ENCODE results near the gene PDE4B.

The PDE4B gene

DNA sequence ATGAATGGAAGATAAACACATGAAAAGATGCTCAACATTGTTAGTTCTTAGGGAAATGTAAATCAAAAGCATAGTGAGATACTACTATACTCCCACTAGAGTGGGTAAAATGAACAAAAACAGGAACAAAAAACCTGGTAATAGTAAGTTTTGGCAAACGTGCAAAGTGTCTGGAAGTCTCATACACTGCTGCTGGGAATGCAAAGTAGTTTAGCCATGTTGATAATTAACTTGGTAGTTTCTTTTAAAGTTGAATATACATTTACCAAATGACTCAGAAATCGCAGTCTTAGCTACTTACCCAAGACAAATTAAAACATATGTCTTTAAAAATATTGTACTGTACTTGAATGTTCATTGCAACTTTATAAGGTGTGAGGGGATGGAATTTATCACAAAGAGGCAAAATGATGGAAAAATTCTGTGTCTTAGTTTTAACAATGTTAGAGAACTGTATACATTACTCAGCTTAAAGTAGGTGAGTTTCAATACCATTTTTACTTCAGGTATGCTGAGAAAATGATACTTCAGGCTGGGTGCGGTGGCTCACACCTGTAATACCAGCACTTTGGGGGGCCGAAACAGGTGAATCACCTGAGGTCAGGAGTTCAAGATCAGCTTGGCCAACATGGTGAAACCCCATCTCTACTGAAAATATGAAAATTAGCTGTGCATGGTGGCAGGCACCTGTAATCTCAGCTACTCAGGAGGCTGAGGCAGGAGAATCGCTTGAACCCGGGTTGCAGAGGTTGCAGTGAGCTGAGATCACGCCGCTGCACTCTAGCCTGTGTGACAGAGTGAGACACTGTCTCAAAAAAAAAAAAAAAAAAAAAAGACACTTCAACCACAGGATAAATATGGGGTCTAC, 102.3 kb downstream of the PDE4B start:
- Histone ChIP-seq H3K27me3 (no peaks in the 10 kb centered on the region), H3K36me3 (no peaks in the 10 kb centered on the region), H3K4me1 (ENCODE audit: control insufficient read depth in 1 of 2, insufficient read depth in 1 of 2, low read depth in 1 of 2, low read length in 1 of 2) (no peaks in the 10 kb centered on the region), H3K9me3 (no peaks in the 10 kb centered on the region), H3K4me3 (ENCODE audit: low read depth in 1 of 2, low read length in 1 of 2) (no peak overlapping the region), H3K27ac (no peak overlapping the region)
- TF ChIP-seq, protein P1, sequence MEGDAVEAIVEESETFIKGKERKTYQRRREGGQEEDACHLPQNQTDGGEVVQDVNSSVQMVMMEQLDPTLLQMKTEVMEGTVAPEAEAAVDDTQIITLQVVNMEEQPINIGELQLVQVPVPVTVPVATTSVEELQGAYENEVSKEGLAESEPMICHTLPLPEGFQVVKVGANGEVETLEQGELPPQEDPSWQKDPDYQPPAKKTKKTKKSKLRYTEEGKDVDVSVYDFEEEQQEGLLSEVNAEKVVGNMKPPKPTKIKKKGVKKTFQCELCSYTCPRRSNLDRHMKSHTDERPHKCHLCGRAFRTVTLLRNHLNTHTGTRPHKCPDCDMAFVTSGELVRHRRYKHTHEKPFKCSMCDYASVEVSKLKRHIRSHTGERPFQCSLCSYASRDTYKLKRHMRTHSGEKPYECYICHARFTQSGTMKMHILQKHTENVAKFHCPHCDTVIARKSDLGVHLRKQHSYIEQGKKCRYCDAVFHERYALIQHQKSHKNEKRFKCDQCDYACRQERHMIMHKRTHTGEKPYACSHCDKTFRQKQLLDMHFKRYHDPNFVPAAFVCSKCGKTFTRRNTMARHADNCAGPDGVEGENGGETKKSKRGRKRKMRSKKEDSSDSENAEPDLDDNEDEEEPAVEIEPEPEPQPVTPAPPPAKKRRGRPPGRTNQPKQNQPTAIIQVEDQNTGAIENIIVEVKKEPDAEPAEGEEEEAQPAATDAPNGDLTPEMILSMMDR (IDR thresholded peaks at IDR 0.05): no peak

DNA sequence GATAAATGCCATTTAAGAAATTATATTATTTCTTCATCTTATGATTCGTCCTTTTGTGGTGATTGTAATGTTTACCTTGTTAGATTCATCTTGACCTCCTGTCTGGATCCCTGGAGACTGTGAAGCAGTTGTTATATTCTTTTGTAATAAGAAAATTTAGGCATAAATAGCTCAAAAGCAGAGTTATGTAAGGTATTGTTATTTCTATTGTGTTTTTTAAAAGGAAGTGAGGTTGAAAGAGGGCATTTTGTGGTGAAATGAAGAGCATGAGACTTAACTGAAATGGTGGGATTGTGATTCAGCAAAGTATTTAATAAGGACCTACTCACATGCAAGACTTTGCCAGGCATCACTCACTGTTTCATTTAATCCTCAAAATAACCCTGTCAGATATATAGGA, 104.0 kb downstream of the PDE4B start:
- no peaks in the 10 kb centered on the region for H3K4me1 ChIP-seq (ENCODE audit: control insufficient read depth in 1 of 2, insufficient read depth in 1 of 2, low read depth in 1 of 2, low read length in 1 of 2)
- no peaks in the 10 kb centered on the region for H3K9me3 ChIP-seq
- H3K36me3 ChIP-seq: no peaks in the 10 kb centered on the region
- H3K27me3 ChIP-seq: no peaks in the 10 kb centered on the region
- TF ChIP-seq, protein P1 (IDR thresholded peaks at IDR 0.05): no peak
- H3K27ac ChIP-seq: no peak overlapping the region
- H3K4me3 ChIP-seq (ENCODE audit: low read depth in 1 of 2, low read length in 1 of 2): no peak overlapping the region

DNA sequence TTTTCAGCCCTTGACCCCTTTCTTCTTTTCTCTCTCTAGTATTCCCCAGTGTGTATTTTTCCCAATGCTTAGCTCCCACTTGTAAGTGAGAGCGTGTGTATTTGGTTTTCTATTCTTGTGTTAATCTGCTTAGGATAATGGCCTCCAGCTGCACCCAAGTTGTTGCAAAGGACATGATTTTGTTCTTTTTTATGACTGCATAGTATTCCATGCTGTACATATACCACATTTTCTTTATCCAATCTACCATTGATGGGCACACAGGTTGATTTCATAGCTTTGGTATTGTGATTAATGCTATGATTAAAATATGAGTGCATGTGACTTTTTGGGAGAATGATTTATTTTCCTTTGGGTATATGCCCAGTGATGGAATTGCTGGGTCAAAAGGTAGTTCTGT, 104.8 kb downstream of the PDE4B start:
- H3K36me3 ChIP-seq: no peaks in the 10 kb centered on the region
- no peaks in the 10 kb centered on the region for H3K9me3 ChIP-seq
- no peak overlapping the region for H3K27ac ChIP-seq

DNA sequence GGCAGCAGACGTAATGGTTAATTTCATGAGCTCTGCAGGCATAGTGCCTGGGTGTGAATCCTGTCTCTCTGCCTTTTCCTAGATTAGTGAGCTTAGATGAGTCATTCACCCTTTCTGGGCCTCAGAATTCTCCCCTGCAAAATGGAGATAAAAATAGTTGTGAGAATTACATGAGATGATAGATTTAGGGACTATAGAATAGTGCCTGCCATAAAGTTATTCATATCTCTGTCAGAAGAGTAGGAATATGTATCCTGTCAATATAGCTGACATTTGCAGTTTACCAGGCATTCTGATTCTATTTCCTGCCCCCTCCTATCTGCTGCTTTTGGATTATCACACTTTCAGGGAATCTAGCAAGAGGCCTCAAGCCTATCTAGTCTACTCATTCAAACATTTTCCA, 112.0 kb downstream of the PDE4B start:
- H3K27me3 ChIP-seq: no peaks in the 10 kb centered on the region
- TF ChIP-seq, protein P1 (IDR thresholded peaks at IDR 0.05): no peak

More for the DNA sequence above, 104.8 kb downstream of the PDE4B start:
- Histone ChIP-seq H3K4me3 (ENCODE audit: low read depth in 1 of 2, low read length in 1 of 2) (no peak overlapping the region), H3K4me1 (ENCODE audit: control insufficient read depth in 1 of 2, insufficient read depth in 1 of 2, low read depth in 1 of 2, low read length in 1 of 2) (no peaks in the 10 kb centered on the region), H3K27me3 (no peaks in the 10 kb centered on the region)
- TF ChIP-seq, protein P1 (IDR thresholded peaks at IDR 0.05): no peak

DNA sequence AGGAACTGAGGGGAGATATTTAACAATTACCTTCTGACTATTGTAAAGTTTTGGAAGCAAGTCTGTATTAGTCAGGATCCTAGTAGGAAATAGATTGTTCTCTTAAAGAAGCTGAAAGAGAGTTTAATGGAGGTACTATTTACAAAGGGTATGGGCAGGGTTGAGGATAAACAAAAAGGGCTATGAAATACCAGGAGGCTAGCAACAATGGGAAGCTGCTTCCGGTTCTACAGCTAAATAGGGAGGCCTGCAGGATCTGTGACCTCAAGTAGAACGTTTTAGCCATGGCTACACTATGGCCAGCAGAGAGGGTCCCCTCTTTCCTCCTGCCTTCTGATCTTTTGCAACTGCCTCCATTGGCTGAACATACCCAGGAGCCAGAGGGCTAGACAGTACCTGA, 117.7 kb downstream of the PDE4B start:
- no peaks in the 10 kb centered on the region for H3K4me1 ChIP-seq (ENCODE audit: control insufficient read depth in 1 of 2, insufficient read depth in 1 of 2, low read depth in 1 of 2, low read length in 1 of 2)

More for the DNA sequence above, 112.0 kb downstream of the PDE4B start:
- H3K4me1 ChIP-seq (ENCODE audit: control insufficient read depth in 1 of 2, insufficient read depth in 1 of 2, low read depth in 1 of 2, low read length in 1 of 2): no peaks in the 10 kb centered on the region
- no peak overlapping the region for H3K4me3 ChIP-seq (ENCODE audit: low read depth in 1 of 2, low read length in 1 of 2)
- H3K36me3 ChIP-seq: no peaks in the 10 kb centered on the region
- H3K9me3 ChIP-seq: no peaks in the 10 kb centered on the region
- H3K27ac ChIP-seq: no peak overlapping the region

More for the DNA sequence above, 117.7 kb downstream of the PDE4B start:
- TF ChIP-seq, protein P1 (IDR thresholded peaks at IDR 0.05): no peak
- no peaks in the 10 kb centered on the region for H3K9me3 ChIP-seq
- H3K27ac ChIP-seq: no peak overlapping the region
- H3K4me3 ChIP-seq (ENCODE audit: low read depth in 1 of 2, low read length in 1 of 2): no peak overlapping the region
- no peaks in the 10 kb centered on the region for H3K36me3 ChIP-seq
- H3K27me3 ChIP-seq: no peaks in the 10 kb centered on the region

Data from neutrophil (primary cell).